PC-9 (cell line): Measurements from ENCODE around the gene ADSS1. TPM values are rescaled to one million over a fixed set of nuclear protein-coding genes. Genes with fewer than 3 reads are reported as not detected.

Source experiments
- BruUV-seq: library from RNA; stranded (reverse); fragments of 400-500 nt; replicated peaks from 2 replicates; lab custom pipeline; 2021; lab: Mats Ljungman, UMichigan
- CTCF ChIA-PET: fragments of 300-600 bp; sonication (Branson Sonifier 250); formaldehyde crosslinking; loops from one replicate; lab custom pipeline; 2022; ENCODE audit warnings: antibody characterized with exemption; lab: Charles Lee
- POLR2A ChIA-PET: fragments of 300-600 bp; sonication (Branson Sonifier 250); formaldehyde crosslinking; loops from one replicate; lab custom pipeline; 2022; ENCODE audit warnings: antibody characterized with exemption; ENCODE audit not compliant: unreplicated experiment; lab: Charles Lee
- DNase-seq, 2 experiments: peaks; one replicate each; pipeline versions ENCODE4 v3.0.0 to v3.0.0-alpha.2; 2015 to 2022; ENCODE audit warnings: mixed read lengths in 1 of 2
- H2AFZ ChIP-seq: fragments of 200-600 bp; sonication (generic); 2 replicates; pipeline ENCODE4 v1.8.1; 2017; ENCODE audit warnings: antibody characterized with exemption
- H3F3A ChIP-seq: fragments of 200-600 bp; sonication (generic); 2 replicates; pipeline ENCODE4 v1.8.1; 2017; ENCODE audit warnings: antibody characterized with exemption, mild to moderate bottlenecking, low read depth; ENCODE audit not compliant: insufficient read depth
- H3K27ac ChIP-seq: fragments of 200-600 bp; sonication (generic); 2 replicates; pipeline ENCODE4 v1.6.1; 2016; ENCODE audit warnings: mixed run types
- H3K27me3 ChIP-seq: fragments of 200-600 bp; sonication (generic); 2 replicates; pipeline ENCODE4 v1.6.1; 2016; ENCODE audit warnings: low read depth, mixed run types; ENCODE audit not compliant: insufficient read depth
- H3K36me3 ChIP-seq: fragments of 200-600 bp; sonication (generic); 2 replicates; pipeline ENCODE4 v1.6.1; 2016; ENCODE audit warnings: low read depth, mixed run types
- H3K4me1 ChIP-seq: fragments of 200-600 bp; sonication (generic); replicated peaks from 2 replicates; pipeline ENCODE4 v1.6.1; 2016; ENCODE audit warnings: mixed run types; ENCODE audit not compliant: insufficient read depth
- H3K4me2 ChIP-seq: fragments of 200-600 bp; sonication (generic); 2 replicates; pipeline ENCODE4 v1.6.1; 2017; ENCODE audit warnings: mixed run types
- H3K4me3 ChIP-seq: fragments of 200-600 bp; sonication (generic); 2 replicates; pipeline ENCODE4 v1.6.1; 2016; ENCODE audit warnings: mixed run types
- H3K79me2 ChIP-seq: fragments of 200-600 bp; sonication (generic); 2 replicates; pipeline ENCODE4 v1.6.1; 2017; ENCODE audit warnings: low read depth, mixed run types
- H3K9me2 ChIP-seq: fragments of 200-600 bp; sonication (generic); 2 replicates; pipeline ENCODE4 v1.8.1; 2017; ENCODE audit warnings: mild to moderate bottlenecking; ENCODE audit not compliant: insufficient read depth
- H3K9me3 ChIP-seq: fragments of 200-600 bp; sonication (generic); 2 replicates; pipeline ENCODE4 v1.8.1; 2016; ENCODE audit warnings: low read depth; ENCODE audit not compliant: insufficient read depth
- H4K20me1 ChIP-seq: fragments of 200-600 bp; sonication (generic); 2 replicates; pipeline ENCODE4 v1.8.1; 2017; ENCODE audit not compliant: insufficient read depth
- CTCF ChIP-seq: fragments of 200-600 bp; sonication (generic); conservative IDR thresholded peaks from 2 replicates; pipeline ENCODE4 v1.6.1; 2017; ENCODE audit warnings: mixed run types, antibody characterized with exemption, mild to moderate bottlenecking, moderate library complexity
- EZH2 ChIP-seq: fragments of 200-600 bp; sonication (generic); IDR thresholded peaks from 2 replicates; pipeline ENCODE4 v1.8.0; 2017; ENCODE audit warnings: antibody characterized with exemption, low read depth
- intact Hi-C: fragments of 100-400 bp; cut with micrococcal nuclease; formaldehyde crosslinking; loops from one replicate; pipeline ENCODE4 v1.10.0; 2022; ENCODE audit not compliant: unreplicated experiment
- total RNA-seq: library from RNA; stranded (reverse); gene quantifications from 2 replicates; pipeline ENCODE4 v1.2.3, GENCODE V29; 2021

The ADSS1 gene
- total RNA-seq, 1 experiment from 2014 or later = 5.8 TPM

GRCh38 chr14:104794631-104794992 is 70.6 kb downstream of the ADSS1 start:
- Histone ChIP-seq H3K27me3 (no peaks in the 10 kb centered on the region), H3K9me2 (no peaks in the 10 kb centered on the region), H3F3A (peaks cover 24% of the 10 kb centered on the region), H4K20me1 (peaks cover 36% of the 10 kb centered on the region), H3K9me3 (no peaks in the 10 kb centered on the region), H3K4me2 (peak overlapping the region; percentile 92), H3K36me3 (no peaks in the 10 kb centered on the region), H2AFZ (0 out of 2 replicates have a peak overlapping the region, but pooled peaks have one; percentile 56), H3K4me1 (peaks cover 19% of the 10 kb centered on the region), H3K79me2 (peaks cover 41% of the 10 kb centered on the region), H3K27ac (no peak overlapping the region), H3K4me3 (peak overlapping the region; percentile 74)
- no peak for TF ChIP-seq EZH2
- no peak for TF ChIP-seq CTCF
- BruUV-seq = no TSS peak
- DNase-seq = no peak
- ChIA-PET POLR2A (no interaction called here), CTCF (no interaction called here)
- intact Hi-C loops = loop anchor here (2.0 kb wide), 1 partner anchor 70 kb away; the partner anchor contains the start of gene CEP170B

DNA sequence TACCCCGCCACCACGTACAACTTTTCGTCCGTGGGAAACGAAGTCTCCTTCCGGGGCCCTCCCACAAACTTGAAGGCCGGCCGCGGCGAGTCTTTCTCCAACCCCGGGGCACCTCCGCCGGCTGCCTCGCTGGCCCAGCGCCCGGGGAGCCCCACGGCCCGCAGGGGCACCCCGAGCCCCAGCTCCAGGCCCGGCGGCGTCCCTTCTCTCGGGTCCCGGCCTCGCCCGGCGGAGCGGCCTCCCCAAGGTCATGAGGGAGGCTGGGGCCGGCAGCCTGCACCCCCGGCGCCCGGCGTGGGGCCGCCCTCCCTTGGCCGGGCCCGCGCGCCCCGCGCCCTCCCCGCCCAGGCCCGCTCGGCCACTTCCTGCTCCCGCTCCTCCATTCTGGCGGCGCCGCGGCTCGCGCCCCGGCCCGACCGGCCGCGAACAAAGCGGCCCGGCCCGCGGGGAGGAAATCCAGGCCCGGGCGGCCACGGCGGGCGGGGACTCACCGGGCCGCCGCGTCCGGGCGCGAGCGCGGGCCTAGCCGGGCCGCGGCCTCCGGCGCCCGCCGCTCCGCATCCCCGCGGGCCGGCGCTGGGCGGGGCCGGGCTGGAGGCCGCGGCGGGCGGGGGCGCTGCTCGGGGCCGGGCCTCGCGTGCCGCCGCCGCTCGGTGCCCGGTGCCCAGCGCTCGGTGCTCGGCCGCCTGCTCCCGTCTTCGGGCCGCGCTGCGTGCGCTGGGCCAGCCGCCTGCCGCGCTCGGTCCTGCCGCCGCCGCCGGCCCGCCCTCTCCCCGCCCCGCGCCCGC is 71.2 kb downstream of the ADSS1 start, which contains the start of gene AKT1:
Gene AKT1, minus strand, starts transcription at position 756 of the 788 bp plus-strand sequence. CDS start 3,105 bp downstream, outside the sequence.
- no peaks in the 10 kb centered on the region for H3K9me2 ChIP-seq
- 0 out of 2 replicates have a peak within 1 kb of the TSS, but pooled peaks have one; percentile 56 for H2AFZ ChIP-seq
- H3K36me3 ChIP-seq = no peaks in the 10 kb centered on the region
- POLR2A ChIA-PET = no interaction called here
- H4K20me1 ChIP-seq = peaks cover 32% of the 10 kb centered on the region
- no peak for TF ChIP-seq EZH2
- TF ChIP-seq CTCF = no peak
- intact Hi-C loops = loop anchor here (2.0 kb wide), 1 partner anchor 70 kb away; the partner anchor contains the start of gene CEP170B
- H3K4me3 ChIP-seq = peak within 1 kb of the TSS; percentile 74
- H3K27me3 ChIP-seq = no peaks in the 10 kb centered on the region
- peaks cover 29% of the 10 kb centered on the region for H3F3A ChIP-seq
- H3K27ac ChIP-seq = no peak within 1 kb of the TSS
- CTCF ChIA-PET = no interaction called here
- H3K4me1 ChIP-seq = peaks cover 25% of the 10 kb centered on the region
- no peaks in the 10 kb centered on the region for H3K9me3 ChIP-seq
- BruUV-seq = no TSS peak
- peak in 1 of 2 experiments; percentile 25 for DNase-seq
- H3K79me2 ChIP-seq = peaks cover 37% of the 10 kb centered on the region
- H3K4me2 ChIP-seq = peak within 1 kb of the TSS; percentile 92

DNA sequence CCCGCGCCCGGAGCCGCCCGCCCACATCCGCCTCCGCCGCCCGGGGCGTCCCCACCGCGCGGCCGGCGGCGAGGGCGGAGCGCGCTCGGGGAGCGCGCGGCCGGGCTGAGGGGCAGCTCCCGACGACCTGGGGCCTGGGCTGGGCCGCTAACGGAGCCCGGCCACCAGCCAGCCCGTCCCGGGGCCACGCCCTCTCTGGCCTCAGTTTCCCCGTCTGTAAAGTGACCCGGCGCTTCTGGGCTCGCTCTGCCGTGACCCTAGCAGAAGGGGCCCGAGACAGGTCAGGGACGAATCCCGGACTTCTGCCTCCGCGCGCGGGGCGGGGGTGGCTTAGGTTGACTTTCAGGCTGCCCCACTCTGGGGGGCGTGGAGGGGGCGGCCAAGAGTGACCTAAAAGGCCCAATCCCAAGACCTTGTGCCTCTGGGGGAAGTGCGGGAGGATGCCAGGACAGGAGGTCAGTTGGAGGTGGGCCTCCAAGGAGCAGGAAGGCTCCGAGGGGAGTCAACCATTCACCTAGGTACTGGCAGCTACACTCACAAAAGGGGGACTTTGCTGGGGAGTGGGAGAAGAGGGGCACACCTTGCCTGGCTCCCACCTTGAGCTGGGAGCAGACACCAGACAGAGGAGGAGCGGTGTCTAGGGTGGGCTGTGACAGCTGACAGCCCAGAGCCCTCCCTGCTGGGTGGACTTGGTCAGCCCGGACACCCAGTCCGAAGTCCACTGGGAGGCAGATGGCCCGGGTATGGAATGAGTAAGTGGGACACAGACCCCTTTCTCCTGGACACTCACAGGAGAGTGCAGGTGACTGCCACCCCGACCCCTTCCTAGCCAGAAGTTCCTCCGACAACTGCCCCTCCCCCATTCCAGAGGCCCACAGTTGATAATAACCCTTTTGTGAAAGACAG is 72.0 kb downstream of the ADSS1 start:
- H3K27ac ChIP-seq = no peak overlapping the region

More for the DNA sequence above, 72.0 kb downstream of the ADSS1 start:
- H4K20me1 ChIP-seq = peaks cover 29% of the 10 kb centered on the region
- H3K79me2 ChIP-seq = peaks cover 33% of the 10 kb centered on the region
- TF ChIP-seq EZH2 (no peak), CTCF (no peak)
- no peaks in the 10 kb centered on the region for H3K27me3 ChIP-seq
- peak overlapping the region; percentile 56; the same call in 1 of the 2 replicates for H3K4me3 ChIP-seq
- no peaks in the 10 kb centered on the region for H3K9me3 ChIP-seq
- H3K36me3 ChIP-seq = no peaks in the 10 kb centered on the region
- POLR2A ChIA-PET = interaction anchor here (0.6 kb wide), 1 partner anchor 21 kb away, joined by 15 read pairs; no protein-coding TSS in a partner anchor
- H3K4me1 ChIP-seq = peaks cover 25% of the 10 kb centered on the region
- peak in 1 of 2 experiments; percentile 38 for DNase-seq
- H3F3A ChIP-seq = peaks cover 29% of the 10 kb centered on the region
- CTCF ChIA-PET = no interaction called here
- no TSS peak for BruUV-seq
- peak overlapping the region; percentile 74 for H3K4me2 ChIP-seq
- H2AFZ ChIP-seq = no peak overlapping the region
- intact Hi-C loops = loop anchor here (2.0 kb wide), 1 partner anchor 69 kb away; the partner anchor contains the start of gene CEP170B
- H3K9me2 ChIP-seq = no peaks in the 10 kb centered on the region
